Inflammatory macrophage (primary cell): Measurements from ENCODE around the gene ATG14.
"Not testable (repeated sequence)": the region's sequence is repeated elsewhere in the genome, so short reads cannot be mapped to it uniquely, and the experiment has no call there.

ENCODE experiments used
- DNase-seq, 2 donors: peaks; one replicate each; pipeline ENCODE4 v3.0.0-alpha.2; 2020 to 2022

ATG14 gene

GRCh38 chr14:55386037-55386808 is 25.4 kb downstream of the ATG14 start:
- no peak for DNase-seq

GRCh38 chr14:55384536-55384935 is 27.1 kb downstream of the ATG14 start:
- DNase-seq = no peak

- DNase-seq = no peak
Measured at GRCh38 chr14:55383541-55384140, 28.0 kb downstream of the ATG14 start.

GRCh38 chr14:55383056-55383466 is 28.6 kb downstream of the ATG14 start:
- DNase-seq = not testable (repeated sequence)

- no peak for DNase-seq
Measured at GRCh38 chr14:55382483-55382882, 29.1 kb downstream of the ATG14 start.

- DNase-seq = no peak
Measured at GRCh38 chr14:55381561-55381960, 30.1 kb downstream of the ATG14 start.

GRCh38 chr14:55381040-55381439 is 30.6 kb downstream of the ATG14 start:
- no peak for DNase-seq

- no peak for DNase-seq
Measured at GRCh38 chr14:55377236-55377635, 34.4 kb downstream of the ATG14 start.

- DNase-seq = no peak
Measured at GRCh38 chr14:55374771-55375170, 36.9 kb downstream of the ATG14 start.

- DNase-seq = no peak
Measured at GRCh38 chr14:55373784-55374705, 37.6 kb downstream of the ATG14 start.

- DNase-seq = no peak
Measured at GRCh38 chr14:55372825-55373224, 38.8 kb downstream of the ATG14 start.

- no peak for DNase-seq
Measured at GRCh38 chr14:55372423-55372822, 39.2 kb downstream of the ATG14 start.

- DNase-seq = no peak
Measured at GRCh38 chr14:55370883-55371455, 40.7 kb downstream of the ATG14 start.

- DNase-seq = no peak
Measured at GRCh38 chr14:55366271-55366670, 45.4 kb downstream of the ATG14 start.

GRCh38 chr14:55361190-55361589 is 50.4 kb downstream of the ATG14 start:
- DNase-seq = no peak

GRCh38 chr14:55359307-55359706 is 52.3 kb downstream of the ATG14 start:
- no peak for DNase-seq

- peak; percentile 12 to 23 for DNase-seq
Measured at GRCh38 chr14:55356913-55357312, 54.7 kb downstream of the ATG14 start.

GRCh38 chr14:55355922-55356321 is 55.7 kb downstream of the ATG14 start:
- no peak for DNase-seq

GRCh38 chr14:55354500-55354899 is 57.1 kb downstream of the ATG14 start:
- peak; percentile 28 to 47 for DNase-seq

- no peak for DNase-seq
Measured at GRCh38 chr14:55353686-55354467, 57.8 kb downstream of the ATG14 start.

- no peak for DNase-seq
Measured at GRCh38 chr14:55352201-55352600, 59.4 kb downstream of the ATG14 start.

GRCh38 chr14:55351111-55351510 is 60.5 kb downstream of the ATG14 start:
- no peak for DNase-seq
